ENCODE results near the gene CAMTA1.

CAMTA1 gene

DNA sequence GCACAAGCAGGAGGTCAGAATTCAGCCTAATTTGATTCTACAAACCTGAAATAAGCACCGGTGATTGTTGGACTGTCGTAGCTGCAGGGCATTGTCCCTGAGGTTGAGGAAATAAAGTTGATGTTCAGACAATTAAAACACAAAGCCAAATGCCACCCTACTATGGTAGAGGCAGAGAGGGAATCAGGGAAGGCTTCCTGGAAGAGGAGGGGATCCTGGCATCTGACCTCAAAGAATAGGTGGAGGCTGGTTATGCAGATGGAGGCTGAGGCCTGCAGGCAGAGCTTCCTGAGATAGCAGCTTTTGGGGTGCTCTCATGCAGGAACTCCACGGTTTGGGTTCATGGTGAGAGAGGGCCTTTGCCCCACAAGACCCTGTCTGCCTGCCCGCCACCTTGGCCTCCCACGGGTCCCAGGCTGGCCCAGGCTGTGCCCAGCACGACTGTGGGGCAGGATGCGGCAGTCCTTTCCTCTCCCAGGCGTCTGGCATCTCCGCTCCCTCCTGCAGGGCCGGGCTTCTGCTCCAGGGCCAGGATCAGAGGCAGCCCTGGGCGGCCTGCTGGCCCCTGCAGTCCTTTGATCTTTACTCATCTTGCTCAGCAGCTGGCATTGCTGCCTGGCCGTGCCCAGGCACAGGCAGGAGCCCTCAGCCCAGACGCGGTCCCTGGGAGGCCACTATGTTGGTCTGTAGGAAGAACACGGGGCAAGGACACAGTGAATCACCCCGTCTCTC lies 851.7 kb downstream of the CAMTA1 start:
- Histone ChIP-seq H3K4me1 (ENCODE audit: control insufficient read depth, insufficient read depth, low read length) (no peaks in the 10 kb centered on the region), H3K36me3 (ENCODE audit: control insufficient read depth, insufficient read depth, low read length) (no peaks in the 10 kb centered on the region), H3K9ac (ENCODE audit: low read depth, low read length) (no peak overlapping the region), H3K4me3 (ENCODE audit: low read depth, low read length) (no peak overlapping the region), H3K9me3 (ENCODE audit: control insufficient read depth, insufficient read depth, low read length) (no peaks in the 10 kb centered on the region), H3K27me3 (ENCODE audit: control insufficient read depth, insufficient read depth, low read length) (no peaks in the 10 kb centered on the region)

DNA sequence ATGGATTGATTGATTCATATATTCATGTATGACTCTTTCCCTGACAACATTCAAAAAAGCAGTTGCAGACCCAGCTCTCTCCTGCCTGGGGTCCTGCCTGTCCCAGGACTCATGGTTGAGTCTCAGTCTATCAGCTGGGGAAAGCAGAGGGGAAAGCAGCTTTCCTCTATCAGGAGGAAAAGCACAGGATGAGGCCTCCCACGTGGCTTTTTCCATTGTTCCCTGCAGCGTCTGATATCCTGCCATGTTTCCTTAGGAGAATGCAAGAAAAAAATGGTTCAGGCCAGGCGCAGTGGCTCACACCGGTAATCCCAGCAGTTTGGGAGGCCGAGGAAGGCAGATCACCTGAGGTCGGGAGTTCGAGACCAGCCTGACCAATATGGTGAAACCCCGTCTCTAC lies 852.8 kb downstream of the CAMTA1 start:
- H3K27me3 ChIP-seq (ENCODE audit: control insufficient read depth, insufficient read depth, low read length) = no peaks in the 10 kb centered on the region
- no peak overlapping the region for H3K4me3 ChIP-seq (ENCODE audit: low read depth, low read length)
- H3K36me3 ChIP-seq (ENCODE audit: control insufficient read depth, insufficient read depth, low read length) = no peaks in the 10 kb centered on the region
- no peaks in the 10 kb centered on the region for H3K4me1 ChIP-seq (ENCODE audit: control insufficient read depth, insufficient read depth, low read length)
- H3K9me3 ChIP-seq (ENCODE audit: control insufficient read depth, insufficient read depth, low read length) = no peaks in the 10 kb centered on the region
- H3K9ac ChIP-seq (ENCODE audit: low read depth, low read length) = no peak overlapping the region

DNA sequence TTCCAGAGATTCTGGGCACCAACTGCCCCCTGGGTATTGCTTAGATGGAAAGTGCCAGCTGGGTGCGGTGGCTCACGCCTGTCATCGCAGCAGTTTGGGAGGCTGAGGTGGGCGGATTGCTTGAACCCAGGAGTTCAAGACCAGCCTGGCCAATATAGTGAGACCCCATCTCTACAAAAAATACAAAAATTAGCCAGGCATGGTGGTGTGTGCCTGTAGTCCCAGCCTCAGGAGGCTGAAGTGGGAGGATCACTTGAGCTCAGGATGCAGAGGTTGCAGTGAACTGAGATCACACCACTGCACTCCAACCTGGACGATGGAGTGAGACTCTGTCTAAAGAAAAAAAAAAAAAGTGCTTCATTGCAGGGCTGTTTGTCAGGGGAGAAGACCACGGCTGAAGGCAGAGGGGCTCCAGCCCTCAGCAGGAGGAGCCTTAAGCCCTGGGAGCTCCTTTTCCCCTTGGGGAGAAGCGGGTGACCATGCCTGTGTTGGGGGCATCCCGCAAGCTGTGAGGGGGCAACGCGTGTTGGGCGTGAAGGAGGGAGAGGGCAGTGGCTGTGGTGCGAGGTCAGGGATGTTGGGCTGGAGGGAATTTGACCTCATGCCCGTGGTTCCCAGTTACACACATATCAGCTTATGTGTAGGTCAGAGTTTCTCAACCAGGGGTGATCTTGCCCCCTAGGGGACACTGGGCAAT lies 854.3 kb downstream of the CAMTA1 start:
- Histone ChIP-seq H3K36me3 (ENCODE audit: control insufficient read depth, insufficient read depth, low read length) (no peaks in the 10 kb centered on the region), H3K4me3 (ENCODE audit: low read depth, low read length) (no peak overlapping the region), H3K9ac (ENCODE audit: low read depth, low read length) (no peak overlapping the region), H3K27me3 (ENCODE audit: control insufficient read depth, insufficient read depth, low read length) (no peaks in the 10 kb centered on the region), H3K4me1 (ENCODE audit: control insufficient read depth, insufficient read depth, low read length) (peaks cover 2% of the 10 kb centered on the region), H3K9me3 (ENCODE audit: control insufficient read depth, insufficient read depth, low read length) (no peaks in the 10 kb centered on the region)

DNA sequence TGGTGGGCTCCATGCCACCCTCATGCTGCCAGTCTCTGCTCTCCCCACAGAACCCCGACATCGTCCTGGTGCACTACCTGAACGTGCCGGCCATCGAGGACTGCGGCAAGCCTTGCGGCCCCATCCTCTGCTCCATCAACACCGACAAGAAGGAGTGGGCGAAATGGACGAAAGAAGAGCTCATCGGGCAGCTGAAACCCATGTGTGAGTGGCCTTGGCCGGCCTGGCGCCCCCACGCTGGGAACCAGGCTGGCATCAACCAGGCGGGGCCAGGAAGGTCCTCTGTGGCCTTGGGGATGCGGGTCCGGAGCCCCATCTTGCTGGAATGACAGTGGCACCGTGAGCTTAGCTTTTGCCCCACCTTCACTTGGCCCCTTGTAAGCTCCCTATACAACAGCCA lies 855.1 kb downstream of the CAMTA1 start:
- Histone ChIP-seq H3K4me1 (ENCODE audit: control insufficient read depth, insufficient read depth, low read length) (peaks cover 2% of the 10 kb centered on the region), H3K9me3 (ENCODE audit: control insufficient read depth, insufficient read depth, low read length) (no peaks in the 10 kb centered on the region), H3K4me3 (ENCODE audit: low read depth, low read length) (no peak overlapping the region), H3K27me3 (ENCODE audit: control insufficient read depth, insufficient read depth, low read length) (no peaks in the 10 kb centered on the region), H3K36me3 (ENCODE audit: control insufficient read depth, insufficient read depth, low read length) (no peaks in the 10 kb centered on the region), H3K9ac (ENCODE audit: low read depth, low read length) (no peak overlapping the region)

DNA sequence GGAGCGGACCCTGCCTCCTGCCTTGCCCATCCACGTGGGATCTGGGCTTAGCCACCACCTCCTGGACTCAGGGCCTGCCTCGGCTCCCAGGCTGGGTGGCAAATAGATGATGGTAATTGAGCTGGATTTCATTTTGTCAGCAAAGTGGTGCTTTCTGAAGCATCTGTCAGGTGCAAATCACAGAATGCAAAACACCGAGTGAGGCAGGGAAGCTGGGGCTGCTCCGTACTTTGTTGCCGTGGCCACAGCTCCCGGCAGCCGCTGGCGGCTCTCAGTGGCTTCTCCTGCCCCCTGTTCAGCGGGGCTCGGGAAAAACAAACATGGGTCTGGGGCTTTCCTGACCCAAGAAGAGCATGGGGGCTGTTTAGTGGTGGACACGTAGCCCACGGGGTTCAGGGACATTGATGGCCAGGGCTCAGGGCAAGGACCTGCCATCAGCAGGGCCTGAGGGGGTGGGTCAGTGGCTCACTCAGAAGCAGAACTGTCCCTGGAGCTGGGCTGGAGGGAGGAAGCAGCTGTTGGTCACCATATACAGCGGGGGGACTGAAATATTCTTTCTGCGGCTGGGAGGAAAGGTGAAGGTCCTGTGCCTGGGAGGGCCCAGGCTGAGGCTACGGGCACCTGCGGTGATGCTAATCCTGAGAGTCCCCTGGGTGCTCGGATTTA lies 855.8 kb downstream of the CAMTA1 start:
- Histone ChIP-seq H3K9me3 (ENCODE audit: control insufficient read depth, insufficient read depth, low read length) (no peaks in the 10 kb centered on the region), H3K4me1 (ENCODE audit: control insufficient read depth, insufficient read depth, low read length) (peaks cover 2% of the 10 kb centered on the region), H3K27me3 (ENCODE audit: control insufficient read depth, insufficient read depth, low read length) (no peaks in the 10 kb centered on the region), H3K36me3 (ENCODE audit: control insufficient read depth, insufficient read depth, low read length) (no peaks in the 10 kb centered on the region), H3K9ac (ENCODE audit: low read depth, low read length) (no peak overlapping the region), H3K4me3 (ENCODE audit: low read depth, low read length) (no peak overlapping the region)

DNA sequence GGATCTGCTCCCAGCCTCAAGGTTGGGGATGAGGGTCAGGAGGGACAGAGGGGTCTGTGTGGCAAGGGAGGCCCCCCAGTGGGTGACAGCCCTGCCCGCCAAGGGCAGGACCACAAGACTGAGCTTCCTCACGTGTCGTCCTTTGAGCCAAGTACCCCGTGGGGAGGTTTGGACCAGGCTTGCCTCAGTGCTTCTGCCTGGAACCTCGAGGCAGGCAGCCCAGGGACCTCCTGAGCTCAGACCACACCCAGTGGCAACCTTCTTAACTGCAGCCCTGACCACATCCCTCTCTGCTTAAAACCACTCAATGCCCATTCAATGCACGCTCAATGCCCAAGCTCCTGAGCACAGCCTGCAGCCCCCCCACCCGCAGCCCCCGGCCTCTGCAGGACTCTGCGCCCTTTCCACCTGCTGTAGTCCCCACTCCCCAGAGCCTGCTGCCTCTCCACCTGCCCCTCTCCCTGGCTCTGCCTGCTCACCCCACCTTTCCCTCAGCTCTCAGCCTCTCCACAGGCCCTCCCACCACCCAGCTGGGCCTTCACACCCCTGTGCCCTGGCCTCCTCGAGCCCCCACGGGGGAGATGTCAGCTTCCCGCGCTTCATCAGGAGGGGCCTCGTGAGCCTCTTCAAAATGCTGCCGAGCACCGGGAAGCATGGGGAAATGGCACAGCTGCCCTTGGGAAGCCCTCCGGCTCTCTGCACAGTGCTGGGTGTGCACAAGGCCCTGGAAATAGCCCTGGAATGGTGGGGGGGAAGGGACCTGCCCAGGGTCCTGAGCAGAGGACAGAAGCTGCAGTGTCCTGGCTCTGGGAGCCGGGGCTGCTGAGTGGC lies 856.5 kb downstream of the CAMTA1 start:
- H3K4me1 ChIP-seq (ENCODE audit: control insufficient read depth, insufficient read depth, low read length) = peaks cover 2% of the 10 kb centered on the region
- H3K9ac ChIP-seq (ENCODE audit: low read depth, low read length) = no peak overlapping the region
- no peaks in the 10 kb centered on the region for H3K27me3 ChIP-seq (ENCODE audit: control insufficient read depth, insufficient read depth, low read length)
- H3K9me3 ChIP-seq (ENCODE audit: control insufficient read depth, insufficient read depth, low read length) = no peaks in the 10 kb centered on the region
- H3K36me3 ChIP-seq (ENCODE audit: control insufficient read depth, insufficient read depth, low read length) = no peaks in the 10 kb centered on the region
- no peak overlapping the region for H3K4me3 ChIP-seq (ENCODE audit: low read depth, low read length)

DNA sequence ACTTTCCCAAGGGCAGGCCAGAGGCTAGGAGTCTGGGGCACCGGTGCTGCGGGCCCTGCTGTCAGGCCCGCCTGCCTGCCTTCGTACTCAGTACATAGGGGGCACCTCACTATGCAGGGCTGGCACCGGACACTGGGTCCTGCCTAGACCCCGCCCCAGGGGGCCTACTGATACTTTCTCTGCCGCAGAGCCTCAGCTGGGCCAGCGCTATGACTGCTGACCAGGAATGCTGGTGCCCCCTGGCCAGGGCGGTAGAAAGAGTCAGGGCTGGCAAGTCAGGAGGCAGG lies 857.1 kb downstream of the CAMTA1 start:
- Histone ChIP-seq H3K4me1 (ENCODE audit: control insufficient read depth, insufficient read depth, low read length) (peaks cover 2% of the 10 kb centered on the region), H3K27me3 (ENCODE audit: control insufficient read depth, insufficient read depth, low read length) (no peaks in the 10 kb centered on the region), H3K36me3 (ENCODE audit: control insufficient read depth, insufficient read depth, low read length) (no peaks in the 10 kb centered on the region), H3K9me3 (ENCODE audit: control insufficient read depth, insufficient read depth, low read length) (no peaks in the 10 kb centered on the region), H3K4me3 (ENCODE audit: low read depth, low read length) (no peak overlapping the region), H3K9ac (ENCODE audit: low read depth, low read length) (no peak overlapping the region)

DNA sequence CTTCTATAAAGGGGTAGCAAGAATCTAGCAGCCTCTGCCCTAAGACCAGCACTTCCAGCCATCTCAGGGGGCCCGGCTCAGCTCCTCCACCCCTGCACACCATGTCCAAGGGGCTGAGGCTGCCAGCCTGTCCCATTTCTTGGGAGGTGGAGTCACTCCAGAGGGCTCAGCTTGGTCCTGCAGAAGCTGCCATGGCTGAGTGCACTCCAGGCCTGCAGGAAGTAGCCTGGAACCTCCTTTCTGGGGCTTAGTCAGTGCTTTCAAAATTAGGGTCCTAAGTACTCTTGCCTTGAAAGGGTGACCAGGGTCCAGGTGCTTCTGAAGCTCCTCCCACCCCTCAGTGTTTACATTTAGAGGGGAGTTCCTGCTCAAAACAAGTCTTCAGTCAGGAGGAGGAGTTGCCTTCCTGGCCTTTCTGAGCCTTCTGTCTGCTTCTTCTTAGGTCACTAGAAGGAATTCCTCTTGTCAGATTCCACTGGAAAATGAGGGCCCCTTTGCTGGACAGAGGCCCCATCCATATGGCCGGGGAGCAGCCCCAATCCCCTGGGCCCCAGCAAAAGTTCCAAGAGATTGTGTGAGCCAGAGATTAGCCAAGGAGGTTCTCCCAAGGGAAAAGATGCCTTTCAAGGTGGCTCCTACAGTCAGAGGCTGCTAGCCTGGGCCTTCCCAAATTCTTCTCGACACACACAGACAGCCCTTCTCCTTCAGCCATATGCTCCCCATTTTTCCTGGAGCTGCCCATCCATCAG lies 857.7 kb downstream of the CAMTA1 start:
- Histone ChIP-seq H3K9me3 (ENCODE audit: control insufficient read depth, insufficient read depth, low read length) (no peaks in the 10 kb centered on the region), H3K9ac (ENCODE audit: low read depth, low read length) (no peak overlapping the region), H3K27me3 (ENCODE audit: control insufficient read depth, insufficient read depth, low read length) (no peaks in the 10 kb centered on the region), H3K36me3 (ENCODE audit: control insufficient read depth, insufficient read depth, low read length) (no peaks in the 10 kb centered on the region), H3K4me3 (ENCODE audit: low read depth, low read length) (no peak overlapping the region), H3K4me1 (ENCODE audit: control insufficient read depth, insufficient read depth, low read length) (peaks cover 2% of the 10 kb centered on the region)

DNA sequence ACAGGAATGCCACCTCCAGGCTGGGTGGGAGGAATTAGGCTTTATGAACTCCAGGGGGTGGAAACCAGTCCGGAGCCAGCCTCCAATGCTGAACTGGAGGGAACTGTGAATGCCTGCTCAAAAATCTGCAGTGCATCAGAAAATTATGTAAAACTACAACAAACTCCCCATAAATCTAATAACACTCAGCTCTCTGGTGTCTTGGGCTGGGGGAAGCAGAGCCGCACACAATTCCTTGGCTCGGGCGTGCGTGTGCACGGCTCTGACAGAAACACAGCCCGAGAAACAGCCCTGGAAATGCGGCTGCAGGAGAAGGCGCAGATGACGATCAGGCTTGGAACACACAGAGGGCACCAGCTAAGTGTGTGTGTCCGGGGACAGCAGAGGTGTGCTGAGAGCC lies 858.3 kb downstream of the CAMTA1 start:
- Histone ChIP-seq H3K36me3 (ENCODE audit: control insufficient read depth, insufficient read depth, low read length) (no peaks in the 10 kb centered on the region), H3K9me3 (ENCODE audit: control insufficient read depth, insufficient read depth, low read length) (no peaks in the 10 kb centered on the region), H3K4me3 (ENCODE audit: low read depth, low read length) (no peak overlapping the region), H3K27me3 (ENCODE audit: control insufficient read depth, insufficient read depth, low read length) (no peaks in the 10 kb centered on the region), H3K9ac (ENCODE audit: low read depth, low read length) (no peak overlapping the region), H3K4me1 (ENCODE audit: control insufficient read depth, insufficient read depth, low read length) (peaks cover 2% of the 10 kb centered on the region)

DNA sequence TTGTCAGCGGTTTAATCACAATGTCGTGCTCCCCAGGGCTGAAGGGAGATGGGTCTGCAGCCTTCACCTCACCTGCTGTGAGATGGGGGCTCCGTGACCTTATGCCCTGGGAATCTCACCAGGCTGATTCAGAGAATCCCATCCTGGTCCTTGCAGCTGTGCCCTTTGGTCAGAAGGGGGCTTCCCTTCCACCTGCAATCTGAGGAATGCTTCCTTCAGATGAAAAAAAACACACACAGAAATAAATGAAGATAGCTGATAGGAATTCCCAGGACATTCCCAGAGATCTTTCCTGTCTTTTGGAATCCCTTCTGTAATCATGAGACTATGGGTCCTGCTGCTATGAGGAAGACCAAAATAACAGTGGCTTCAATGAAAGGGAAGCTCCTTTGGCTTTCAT lies 858.8 kb downstream of the CAMTA1 start:
- H3K27me3 ChIP-seq (ENCODE audit: control insufficient read depth, insufficient read depth, low read length) = no peaks in the 10 kb centered on the region

More for the DNA sequence above, 858.8 kb downstream of the CAMTA1 start:
- H3K4me1 ChIP-seq (ENCODE audit: control insufficient read depth, insufficient read depth, low read length) = peaks cover 2% of the 10 kb centered on the region
- H3K4me3 ChIP-seq (ENCODE audit: low read depth, low read length) = no peak overlapping the region
- H3K9me3 ChIP-seq (ENCODE audit: control insufficient read depth, insufficient read depth, low read length) = no peaks in the 10 kb centered on the region
- no peaks in the 10 kb centered on the region for H3K36me3 ChIP-seq (ENCODE audit: control insufficient read depth, insufficient read depth, low read length)
- H3K9ac ChIP-seq (ENCODE audit: low read depth, low read length) = no peak overlapping the region

All from iPS-15b (cell line).